AG04450 (cell line): ENCODE results near the gene TUB. TPM values are rescaled to one million over a fixed set of nuclear protein-coding genes. Genes with fewer than 3 reads are reported as not detected.

Experiments
- CTCF ChIA-PET: fragments of 300-600, 350-600 bp; formaldehyde crosslinking; extraction: SDS; loops from one replicate; lab custom pipeline; 2022; ENCODE audit warnings: antibody characterized with exemption, inconsistent platforms; lab: Charles Lee
- POLR2A ChIA-PET: fragments of 350-600 bp; formaldehyde crosslinking; extraction: SDS; loops from one replicate; lab custom pipeline; 2021; ENCODE audit warnings: antibody characterized with exemption, inconsistent platforms; lab: Yijun Ruan, JAX
- DNase-seq: peaks from one replicate; pipeline ENCODE4 v3.0.0-alpha.2; 2011; ENCODE audit warnings: low read depth, low spot score
- H3K27ac ChIP-seq: one replicate; pipeline ENCODE4 v1.5.1; 2012; ENCODE audit warnings: low read depth, low read length, control low read depth
- H3K27me3 ChIP-seq: one replicate; pipeline ENCODE4 v1.6.0; 2012; ENCODE audit warnings: low read length; ENCODE audit not compliant: control insufficient read depth, insufficient read depth
- H3K4me3 ChIP-seq: 2 replicates; pipeline ENCODE4 v1.5.1; 2011; ENCODE audit warnings: mild to moderate bottlenecking, low read depth, low read length, control low read depth
- H3K9me3 ChIP-seq: 2 replicates; pipeline ENCODE4 v1.5.1; 2012; ENCODE audit warnings: low read length; ENCODE audit not compliant: control insufficient read depth, insufficient read depth
- polyA plus RNA-seq: library from polyadenylated mRNA; depleted of rRNA; stranded (reverse); fragments of >200 nt; gene quantifications from 2 replicates; pipeline ENCODE4 v1.2.3, GENCODE V29; 2011; rRNA removed
- TF ChIP-seq, protein P1 (sequence below): IDR thresholded peaks from 2 replicates; pipeline ENCODE4 v1.5.1; 2011; ENCODE audit warnings: low read depth, low read length, control low read depth, inconsistent platforms

Gene TUB
- polyA plus RNA-seq, 1 experiment = 13.9 TPM

DNA sequence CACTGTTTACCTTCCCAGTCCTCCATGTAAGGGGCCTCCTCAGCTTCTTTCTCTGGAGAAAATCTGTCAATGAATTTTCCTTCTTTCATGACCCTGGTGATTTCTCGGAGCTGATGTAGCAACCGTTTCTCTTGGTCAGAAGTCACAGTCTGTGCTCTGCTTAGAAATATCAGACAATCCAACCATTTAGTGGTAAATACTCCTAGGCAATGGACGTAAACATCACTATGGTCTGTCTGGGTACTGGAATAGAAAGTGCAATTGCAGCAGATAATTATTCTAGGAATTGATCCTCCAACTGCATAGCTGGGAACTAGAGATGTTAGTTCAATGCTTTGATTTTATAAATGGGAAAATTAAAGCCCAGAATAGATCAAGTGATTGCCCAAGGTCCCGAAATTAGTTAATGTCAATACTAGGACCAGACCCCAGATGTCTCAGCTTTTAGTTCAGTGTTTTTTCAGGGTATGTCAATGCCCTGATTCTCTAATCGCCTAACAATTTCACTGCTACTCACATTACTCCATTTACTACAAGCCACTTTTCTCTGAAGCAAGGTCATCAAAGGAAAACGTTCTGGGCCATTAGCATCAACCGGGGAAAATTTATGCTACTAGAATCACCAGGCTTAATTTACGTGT is 45.8 kb downstream of the TUB start:
- Histone ChIP-seq H3K27me3 (peaks cover 7% of the 10 kb centered on the region), H3K4me3 (no peak overlapping the region), H3K9me3 (no peaks in the 10 kb centered on the region), H3K27ac (no peak overlapping the region)
- ChIA-PET CTCF (interaction anchor here (0.9 to 1.0 kb wide), 2 partner anchors 28 to 36 kb away, joined by 3 to 6 read pairs; no protein-coding TSS in a partner anchor), POLR2A (no interaction called here)
- DNase-seq = no peak
- TF ChIP-seq, protein P1, sequence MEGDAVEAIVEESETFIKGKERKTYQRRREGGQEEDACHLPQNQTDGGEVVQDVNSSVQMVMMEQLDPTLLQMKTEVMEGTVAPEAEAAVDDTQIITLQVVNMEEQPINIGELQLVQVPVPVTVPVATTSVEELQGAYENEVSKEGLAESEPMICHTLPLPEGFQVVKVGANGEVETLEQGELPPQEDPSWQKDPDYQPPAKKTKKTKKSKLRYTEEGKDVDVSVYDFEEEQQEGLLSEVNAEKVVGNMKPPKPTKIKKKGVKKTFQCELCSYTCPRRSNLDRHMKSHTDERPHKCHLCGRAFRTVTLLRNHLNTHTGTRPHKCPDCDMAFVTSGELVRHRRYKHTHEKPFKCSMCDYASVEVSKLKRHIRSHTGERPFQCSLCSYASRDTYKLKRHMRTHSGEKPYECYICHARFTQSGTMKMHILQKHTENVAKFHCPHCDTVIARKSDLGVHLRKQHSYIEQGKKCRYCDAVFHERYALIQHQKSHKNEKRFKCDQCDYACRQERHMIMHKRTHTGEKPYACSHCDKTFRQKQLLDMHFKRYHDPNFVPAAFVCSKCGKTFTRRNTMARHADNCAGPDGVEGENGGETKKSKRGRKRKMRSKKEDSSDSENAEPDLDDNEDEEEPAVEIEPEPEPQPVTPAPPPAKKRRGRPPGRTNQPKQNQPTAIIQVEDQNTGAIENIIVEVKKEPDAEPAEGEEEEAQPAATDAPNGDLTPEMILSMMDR = no peak

DNA sequence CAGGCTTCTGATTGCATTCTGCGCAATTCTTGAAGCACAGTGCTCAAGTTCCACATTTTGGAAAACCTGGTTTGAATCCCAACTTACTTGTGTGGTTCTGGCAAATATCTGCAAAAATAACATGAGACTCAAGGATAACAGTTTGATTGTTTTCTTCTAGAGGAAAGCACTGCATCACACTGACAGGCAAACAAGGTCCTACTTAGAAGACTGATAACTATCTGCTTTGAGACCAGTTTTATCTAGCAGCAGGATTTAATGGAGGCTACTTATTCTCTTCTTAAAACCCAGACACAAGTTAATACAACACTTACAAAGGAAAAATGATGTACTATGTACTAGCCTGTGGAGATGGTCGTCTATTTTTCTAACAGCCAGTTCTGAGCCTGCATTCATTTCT is 46.4 kb downstream of the TUB start:
- ChIA-PET POLR2A (no interaction called here), CTCF (no interaction called here)
- H3K27ac ChIP-seq = no peak overlapping the region
- no peaks in the 10 kb centered on the region for H3K9me3 ChIP-seq
- no peak overlapping the region for H3K4me3 ChIP-seq
- H3K27me3 ChIP-seq = peaks cover 7% of the 10 kb centered on the region
- DNase-seq = no peak
- TF ChIP-seq, protein P1 = no peak

GRCh38 chr11:8138526-8138925 is 57.5 kb downstream of the TUB start:
- H3K27ac ChIP-seq = no peak overlapping the region

GRCh38 chr11:8149726-8150125 is 68.7 kb downstream of the TUB start:
- Histone ChIP-seq H3K9me3 (no peaks in the 10 kb centered on the region), H3K27ac (no peak overlapping the region), H3K27me3 (no peaks in the 10 kb centered on the region), H3K4me3 (no peak overlapping the region)
- no peak for DNase-seq
- POLR2A ChIA-PET = no interaction called here
- CTCF ChIA-PET = no interaction called here
- TF ChIP-seq, protein P1 = no peak

More at GRCh38 chr11:8138526-8138925, 57.5 kb downstream of the TUB start:
- POLR2A ChIA-PET = no interaction called here
- Histone ChIP-seq H3K4me3 (no peak overlapping the region), H3K27me3 (no peaks in the 10 kb centered on the region), H3K9me3 (no peaks in the 10 kb centered on the region)
- no peak for DNase-seq
- CTCF ChIA-PET = interaction anchor here (0.6 kb wide), 1 partner anchor 246 kb away, joined by 4 read pairs; no protein-coding TSS in a partner anchor
- TF ChIP-seq, protein P1 = no peak

Other genes starting within 250 kb of the TUB start
- gene OR10A6, start 149.9 kb upstream of the TUB start, polyA plus RNA-seq = 0.04 and 0.05 TPM in 2 replicates
- 0.15 TPM in 1 of 2 replicates, not detected in the other for gene OR10A3, start 139.5 kb upstream of the TUB start, polyA plus RNA-seq
- gene NLRP10, start 115.8 kb upstream of the TUB start, polyA plus RNA-seq = 2.4 and 2.8 TPM in 2 replicates
- gene EIF3F, start 93.9 kb upstream of the TUB start, polyA plus RNA-seq = 216 and 297 TPM in 2 replicates
- gene RIC3, start 87.8 kb downstream of the TUB start, polyA plus RNA-seq = not detected in 2 replicates
- not detected in 2 replicates for gene LMO1, start 182.7 kb downstream of the TUB start, polyA plus RNA-seq